ENCODE measurements around the gene CNTN1.

DNA sequence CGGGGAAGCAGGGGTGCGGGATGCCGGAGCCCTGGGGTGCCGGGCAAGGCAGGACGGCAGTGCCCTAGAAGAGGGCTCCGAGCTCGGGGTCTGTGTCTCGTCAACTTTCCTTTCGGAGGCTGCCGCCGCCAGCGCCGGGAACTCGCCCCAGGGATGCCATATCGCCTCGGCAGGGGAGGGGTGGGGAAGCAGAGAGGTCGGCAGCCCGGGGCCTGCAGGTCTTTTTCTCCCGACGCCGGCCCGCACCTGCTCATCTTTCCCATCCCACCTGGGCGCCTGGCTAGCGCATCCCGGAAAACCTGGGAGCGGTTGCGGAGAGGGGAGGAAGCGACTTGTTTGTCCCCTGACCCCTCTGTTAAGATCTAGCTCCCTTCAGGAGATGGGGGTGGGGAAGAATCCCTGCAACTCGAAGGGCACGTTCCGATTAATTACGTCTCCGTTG lies 547 bp downstream of the CNTN1 start:
- TF ChIP-seq POLR2A (IDR thresholded peaks at IDR 0.05; ENCODE audit: low read depth, low read length) = no peak
- TF ChIP-seq PAX5 (IDR thresholded peaks at IDR 0.05; ENCODE audit: insufficient read depth, low read length, severe bottlenecking) = no peak
- TF ChIP-seq POLR2AphosphoS5 (IDR thresholded peaks at IDR 0.05; ENCODE audit: low read depth, low read length) = no peak

Measured in GM12891 (cell line).